Ishikawa (cell line): ENCODE measurements around the gene MFNG.

Experiments used
- CEBPB ChIP-seq: IDR thresholded peaks from 2 replicates; pipeline ENCODE4 v1.6.1; 2012
- CREB1 ChIP-seq: IDR thresholded peaks from 2 replicates; pipeline ENCODE4 v1.6.1; 2012; ENCODE audit warnings: low read depth
- EGR1 ChIP-seq: IDR thresholded peaks from 2 replicates; pipeline ENCODE4 v1.6.1; 2012
- EP300 ChIP-seq: IDR thresholded peaks from 2 replicates; pipeline ENCODE4 v1.6.1; 2012; ENCODE audit warnings: borderline replicate concordance
- FOXM1 ChIP-seq: IDR thresholded peaks from 2 replicates; pipeline ENCODE4 v1.6.1; 2012; ENCODE audit warnings: low read depth, borderline replicate concordance
- NFIC ChIP-seq: IDR thresholded peaks from 2 replicates; pipeline ENCODE4 v1.6.1; 2012
- RAD21 ChIP-seq: IDR thresholded peaks from 2 replicates; pipeline ENCODE4 v1.6.1; 2012; ENCODE audit warnings: low read depth
- TAF1 ChIP-seq: IDR thresholded peaks from 2 replicates; pipeline ENCODE4 v1.6.1; 2012; ENCODE audit warnings: low read depth, mild to moderate bottlenecking
- TCF12 ChIP-seq: IDR thresholded peaks from 2 replicates; pipeline ENCODE4 v1.6.1; 2012; ENCODE audit warnings: low read depth
- TEAD4 ChIP-seq: IDR thresholded peaks from 2 replicates; pipeline ENCODE4 v1.6.1; 2012
- YY1 ChIP-seq: IDR thresholded peaks from 2 replicates; pipeline ENCODE4 v1.6.1; 2012; ENCODE audit warnings: low read depth
- ZBTB7A ChIP-seq: IDR thresholded peaks from 2 replicates; pipeline ENCODE4 v1.6.1; 2012; ENCODE audit warnings: low read depth
- TF ChIP-seq, protein P1 (sequence below): IDR thresholded peaks from 2 replicates; pipeline ENCODE4 v1.6.1; 2012
- TF ChIP-seq, protein P2 (sequence below): IDR thresholded peaks from 2 replicates; pipeline ENCODE4 v1.6.1; 2012
- TF ChIP-seq, protein P3 (sequence below): IDR thresholded peaks from 2 replicates; pipeline ENCODE4 v1.6.1; 2012; ENCODE audit warnings: low read depth, mild to moderate bottlenecking

The MFNG gene

DNA sequence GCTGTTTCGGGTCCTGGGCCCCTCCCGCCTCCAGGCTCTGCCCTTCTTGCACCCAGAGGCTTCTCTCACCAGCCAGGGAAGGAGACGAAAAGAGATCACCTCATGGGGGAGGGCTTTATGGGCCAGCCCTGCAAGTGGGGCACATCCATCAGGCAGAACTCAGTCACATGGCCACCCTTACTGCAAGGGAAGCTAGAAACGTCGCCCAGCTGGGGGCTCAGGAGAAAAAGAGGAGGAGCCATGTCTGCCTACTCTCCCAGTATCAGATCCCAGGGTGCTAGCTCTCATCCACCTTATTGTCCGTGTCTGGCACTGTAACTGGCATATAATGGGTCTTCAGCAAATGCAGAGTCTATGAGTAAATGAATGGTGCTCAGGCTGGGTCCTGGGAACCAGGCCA, 24.2 kb downstream of the MFNG start:
- no peak for TF ChIP-seq CREB1
- TF ChIP-seq NFIC, result no peak
- TF ChIP-seq EGR1, result no peak
- TF ChIP-seq, protein P1, sequence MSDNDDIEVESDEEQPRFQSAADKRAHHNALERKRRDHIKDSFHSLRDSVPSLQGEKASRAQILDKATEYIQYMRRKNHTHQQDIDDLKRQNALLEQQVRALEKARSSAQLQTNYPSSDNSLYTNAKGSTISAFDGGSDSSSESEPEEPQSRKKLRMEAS, result no peak
- TF ChIP-seq CEBPB, result no peak

DNA sequence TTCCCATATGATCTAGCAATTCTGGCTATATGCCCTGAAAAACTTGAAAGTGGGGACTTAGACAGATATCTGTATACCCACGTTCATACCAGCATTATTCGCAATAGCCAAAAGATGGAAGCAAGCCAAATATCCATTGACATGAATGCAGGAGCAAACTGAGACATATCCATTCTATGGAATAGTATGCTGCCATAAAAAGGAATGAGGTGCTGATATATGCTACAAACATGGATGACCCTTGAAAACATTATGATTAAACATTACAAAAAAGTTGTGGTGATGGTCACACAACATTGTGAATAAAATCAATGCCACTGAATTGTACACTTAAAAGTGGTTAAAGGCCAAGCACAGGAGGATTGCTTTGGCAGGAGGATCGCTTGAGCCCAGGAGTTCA, 25.5 kb downstream of the MFNG start:
- TF ChIP-seq TEAD4 (no peak), EP300 (no peak), TCF12 (no peak), YY1 (no peak), ZBTB7A (no peak), FOXM1 (no peak), CREB1 (no peak), NFIC (no peak), TAF1 (no peak)
- TF ChIP-seq, protein P2, sequence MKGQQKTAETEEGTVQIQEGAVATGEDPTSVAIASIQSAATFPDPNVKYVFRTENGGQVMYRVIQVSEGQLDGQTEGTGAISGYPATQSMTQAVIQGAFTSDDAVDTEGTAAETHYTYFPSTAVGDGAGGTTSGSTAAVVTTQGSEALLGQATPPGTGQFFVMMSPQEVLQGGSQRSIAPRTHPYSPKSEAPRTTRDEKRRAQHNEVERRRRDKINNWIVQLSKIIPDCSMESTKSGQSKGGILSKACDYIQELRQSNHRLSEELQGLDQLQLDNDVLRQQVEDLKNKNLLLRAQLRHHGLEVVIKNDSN, result no peak
- TF ChIP-seq, protein P1, result no peak
- TF ChIP-seq, protein P3, sequence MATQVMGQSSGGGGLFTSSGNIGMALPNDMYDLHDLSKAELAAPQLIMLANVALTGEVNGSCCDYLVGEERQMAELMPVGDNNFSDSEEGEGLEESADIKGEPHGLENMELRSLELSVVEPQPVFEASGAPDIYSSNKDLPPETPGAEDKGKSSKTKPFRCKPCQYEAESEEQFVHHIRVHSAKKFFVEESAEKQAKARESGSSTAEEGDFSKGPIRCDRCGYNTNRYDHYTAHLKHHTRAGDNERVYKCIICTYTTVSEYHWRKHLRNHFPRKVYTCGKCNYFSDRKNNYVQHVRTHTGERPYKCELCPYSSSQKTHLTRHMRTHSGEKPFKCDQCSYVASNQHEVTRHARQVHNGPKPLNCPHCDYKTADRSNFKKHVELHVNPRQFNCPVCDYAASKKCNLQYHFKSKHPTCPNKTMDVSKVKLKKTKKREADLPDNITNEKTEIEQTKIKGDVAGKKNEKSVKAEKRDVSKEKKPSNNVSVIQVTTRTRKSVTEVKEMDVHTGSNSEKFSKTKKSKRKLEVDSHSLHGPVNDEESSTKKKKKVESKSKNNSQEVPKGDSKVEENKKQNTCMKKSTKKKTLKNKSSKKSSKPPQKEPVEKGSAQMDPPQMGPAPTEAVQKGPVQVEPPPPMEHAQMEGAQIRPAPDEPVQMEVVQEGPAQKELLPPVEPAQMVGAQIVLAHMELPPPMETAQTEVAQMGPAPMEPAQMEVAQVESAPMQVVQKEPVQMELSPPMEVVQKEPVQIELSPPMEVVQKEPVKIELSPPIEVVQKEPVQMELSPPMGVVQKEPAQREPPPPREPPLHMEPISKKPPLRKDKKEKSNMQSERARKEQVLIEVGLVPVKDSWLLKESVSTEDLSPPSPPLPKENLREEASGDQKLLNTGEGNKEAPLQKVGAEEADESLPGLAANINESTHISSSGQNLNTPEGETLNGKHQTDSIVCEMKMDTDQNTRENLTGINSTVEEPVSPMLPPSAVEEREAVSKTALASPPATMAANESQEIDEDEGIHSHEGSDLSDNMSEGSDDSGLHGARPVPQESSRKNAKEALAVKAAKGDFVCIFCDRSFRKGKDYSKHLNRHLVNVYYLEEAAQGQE, result no peak

- TF ChIP-seq, protein P1, result no peak
- no peak for TF ChIP-seq CEBPB
- TF ChIP-seq, protein P3, result no peak
- no peak for TF ChIP-seq NFIC
- no peak for TF ChIP-seq TCF12
- TF ChIP-seq EGR1, result no peak
- no peak for TF ChIP-seq CREB1
- TF ChIP-seq EP300, result no peak
- TF ChIP-seq YY1, result no peak
- no peak for TF ChIP-seq ZBTB7A
- TF ChIP-seq, protein P2, result no peak
- no peak for TF ChIP-seq TAF1
- no peak for TF ChIP-seq TEAD4
- no peak for TF ChIP-seq RAD21
- TF ChIP-seq FOXM1, result no peak
These were observed 27.0 kb downstream of the MFNG start for GRCh38 chr22:37459206-37459605.

GRCh38 chr22:37457093-37457893, 28.9 kb downstream of the MFNG start:
- TF ChIP-seq RAD21 (peak; percentile 100), EGR1 (no peak)
- TF ChIP-seq, protein P1, result no peak

DNA sequence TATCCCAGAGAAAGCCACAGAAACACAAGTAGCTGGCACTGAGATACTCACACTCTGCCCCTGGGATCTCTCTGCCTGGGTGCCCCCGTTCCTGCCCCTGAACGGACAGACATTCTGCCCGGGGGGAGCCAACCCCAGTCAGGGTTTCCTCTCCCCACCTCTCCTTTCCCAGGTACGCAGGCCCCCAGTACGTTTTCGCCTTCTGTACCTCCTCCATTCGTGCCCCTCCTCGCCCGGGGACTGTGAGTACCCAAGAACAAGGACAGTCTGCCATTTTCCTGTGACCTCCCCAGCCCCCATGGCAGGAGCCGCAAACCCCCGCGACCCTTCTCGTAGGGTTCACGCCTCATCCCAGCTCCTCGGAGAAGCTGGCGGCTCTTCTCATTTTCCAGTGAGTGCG, 29.8 kb downstream of the MFNG start:
- no peak for TF ChIP-seq CEBPB
- TF ChIP-seq TCF12, result no peak
- TF ChIP-seq ZBTB7A, result no peak

- no peak for TF ChIP-seq YY1
- TF ChIP-seq, protein P1, result no peak
- TF ChIP-seq TCF12, result no peak
These were observed 30.3 kb downstream of the MFNG start for GRCh38 chr22:37455896-37456295.
